Inflammatory macrophage (primary cell): ENCODE results near the gene NUDT13.
"Not testable (repeated sequence)": the region's sequence is repeated elsewhere in the genome, so short reads cannot be mapped to it uniquely, and the experiment has no call there.

Experiments
- DNase-seq, 2 donors: peaks; one replicate each; pipeline ENCODE4 v3.0.0-alpha.2; 2020 to 2022

Gene NUDT13

DNA sequence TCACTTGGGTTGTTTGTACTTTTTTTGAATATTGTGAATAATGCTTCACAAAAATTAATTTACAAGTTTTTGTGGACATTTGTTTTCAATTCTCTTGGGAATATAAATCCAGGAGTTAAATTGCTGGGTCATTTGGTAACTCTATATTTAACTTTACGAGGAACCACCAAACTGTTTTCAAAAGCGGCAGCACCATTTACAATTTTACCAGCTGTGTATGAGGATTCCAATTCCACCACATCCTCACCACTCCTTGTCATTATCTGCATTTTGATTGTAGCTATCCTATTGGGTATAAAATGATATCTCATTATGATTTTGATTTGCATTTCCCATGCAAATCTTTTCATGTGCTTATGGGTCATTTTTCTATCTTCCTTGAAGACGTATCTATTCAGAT is 4.0 kb upstream of the NUDT13 start:
- no peak for DNase-seq

GRCh38 chr10:73109248-73109652 is 1.0 kb upstream of the NUDT13 start:
- not testable (repeated sequence) for DNase-seq

- not testable (repeated sequence) for DNase-seq
These were observed 1.8 kb downstream of the NUDT13 start for GRCh38 chr10:73112032-73112431.

DNA sequence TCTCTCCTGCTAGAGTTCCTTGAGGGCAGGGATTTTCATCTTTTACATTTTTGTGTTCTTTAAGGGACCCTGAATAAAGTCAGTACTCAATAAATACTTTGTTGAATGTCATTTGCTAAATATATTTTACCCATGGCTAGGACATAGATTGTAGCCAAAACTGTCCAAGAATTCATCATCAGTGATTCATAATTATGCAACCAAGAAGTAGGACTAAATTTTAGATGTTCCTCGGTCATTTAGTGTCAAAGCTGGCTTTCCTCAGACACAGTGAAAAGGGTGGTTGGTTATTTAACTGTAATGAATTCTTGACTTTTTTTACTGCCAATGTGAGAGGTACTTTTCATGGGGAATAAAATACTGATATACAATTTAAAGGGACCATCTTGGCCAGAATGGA is 3.3 kb downstream of the NUDT13 start:
- peak in 1 of 2 donors; percentile 6 for DNase-seq

DNA sequence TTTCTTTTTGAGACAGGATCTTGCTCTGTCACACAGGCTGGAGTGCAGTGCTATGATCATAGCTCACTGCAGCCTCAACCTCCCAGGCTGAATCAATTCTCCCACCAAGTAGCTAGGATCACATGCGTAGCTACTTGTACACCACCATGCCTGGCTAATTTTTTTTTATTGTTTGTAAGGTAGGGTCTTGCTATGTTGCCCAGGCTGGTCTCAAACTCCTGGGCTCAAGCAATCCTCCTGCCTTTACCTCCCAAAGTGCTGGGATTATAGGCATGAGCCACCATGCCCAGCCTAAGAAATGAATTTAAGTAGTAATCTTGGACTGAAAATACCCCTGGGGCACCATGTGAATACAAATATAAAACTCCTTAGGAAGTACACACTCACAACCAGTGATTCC is 5.8 kb downstream of the NUDT13 start:
- DNase-seq = no peak

DNA sequence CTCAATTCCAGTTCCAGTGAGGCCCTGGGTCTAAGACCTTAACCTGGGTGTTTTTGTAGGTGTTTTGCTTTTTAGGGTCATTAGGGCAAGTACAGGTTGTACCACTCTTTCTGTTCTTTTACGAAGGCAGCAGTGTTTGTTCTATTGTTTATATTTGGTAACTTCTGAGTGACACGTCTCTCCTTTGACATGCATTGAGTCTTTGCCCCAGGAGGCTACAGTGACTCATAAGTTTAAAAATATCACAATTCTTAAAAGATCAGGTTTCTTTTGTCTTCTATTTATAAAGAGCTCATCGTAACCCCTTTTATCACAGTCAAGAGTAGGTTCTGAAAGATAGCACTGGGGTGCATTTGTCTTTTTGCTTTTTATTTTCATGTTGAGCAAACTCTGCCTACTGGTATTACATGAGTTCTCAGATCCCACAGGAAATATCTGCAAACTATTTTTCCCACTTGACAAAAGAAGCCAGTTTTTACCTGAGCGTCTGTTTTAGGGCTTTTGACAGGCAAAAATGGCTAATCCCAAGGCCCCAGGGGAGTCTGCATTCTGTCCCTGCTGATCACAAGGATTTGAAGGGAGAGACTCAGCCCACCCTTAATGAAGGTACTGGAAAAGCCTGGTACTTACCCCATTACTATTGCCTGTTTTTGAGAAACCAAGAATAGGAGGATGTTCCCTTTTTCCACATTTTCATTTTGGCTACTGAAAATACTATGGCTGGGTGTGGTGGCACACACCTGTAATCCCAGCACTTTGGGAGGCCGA is 7.9 kb downstream of the NUDT13 start:
- no peak for DNase-seq

DNA sequence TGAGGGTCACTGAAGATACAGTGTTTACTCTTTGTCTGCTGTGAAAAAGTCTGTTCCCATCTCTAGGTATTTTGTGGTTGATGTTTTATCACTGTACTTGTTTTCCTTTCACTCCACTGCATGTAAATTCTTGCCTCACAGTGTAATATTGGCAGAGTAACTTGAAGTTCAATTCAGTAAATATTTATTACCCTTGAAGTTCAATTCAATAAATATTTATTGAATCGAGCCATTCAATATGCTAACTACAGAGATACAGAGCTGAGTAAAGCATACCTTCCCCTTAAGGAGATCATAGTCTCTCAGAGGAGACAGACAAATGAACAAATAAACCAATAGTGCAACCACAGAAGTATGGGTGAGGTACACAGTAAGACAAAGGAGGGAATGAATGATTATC is 9.2 kb downstream of the NUDT13 start:
- DNase-seq = no peak

DNA sequence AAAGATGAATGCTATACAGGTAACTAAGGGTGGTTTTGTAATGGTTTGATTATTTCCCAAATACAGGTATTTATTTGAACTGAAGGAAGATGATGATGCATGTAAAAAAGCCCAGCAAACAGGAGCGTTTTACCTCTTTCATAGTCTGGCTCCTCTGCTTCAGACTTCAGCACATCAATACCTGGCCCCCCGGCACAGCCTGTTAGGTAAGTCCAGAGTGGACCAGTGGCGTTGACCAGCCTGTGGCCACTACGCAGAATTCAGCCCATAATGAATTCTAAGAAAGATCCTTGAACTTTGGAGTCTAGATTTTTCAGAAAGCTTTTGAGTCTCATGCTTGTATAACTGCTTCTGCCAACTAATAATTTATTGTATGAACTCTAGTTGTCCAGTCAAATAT is 9.7 kb downstream of the NUDT13 start:
- no peak for DNase-seq

DNA sequence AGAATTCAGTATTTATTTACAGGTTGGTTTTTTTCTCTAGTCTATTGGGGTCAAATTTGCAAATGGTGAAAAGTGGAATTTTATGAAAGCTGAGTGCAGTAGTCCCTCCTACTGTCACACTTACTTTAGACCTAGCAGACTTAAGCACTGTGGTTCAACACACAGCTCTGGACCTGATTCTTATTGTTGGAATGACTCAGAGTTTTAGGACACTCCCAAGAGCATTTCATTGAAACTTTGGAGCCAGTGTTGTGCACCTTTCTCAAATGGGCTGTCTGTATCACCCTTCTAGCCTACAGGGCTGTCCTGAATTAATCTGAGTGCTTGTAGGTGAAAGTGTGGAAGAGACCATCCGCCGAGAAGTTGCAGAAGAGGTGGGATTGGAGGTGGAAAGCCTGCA is 16.1 kb downstream of the NUDT13 start:
- no peak for DNase-seq

GRCh38 chr10:73131301-73131700 is 21.0 kb downstream of the NUDT13 start:
- DNase-seq = no peak

- DNase-seq = no peak
These were observed 21.8 kb downstream of the NUDT13 start for GRCh38 chr10:73131913-73132686.

DNA sequence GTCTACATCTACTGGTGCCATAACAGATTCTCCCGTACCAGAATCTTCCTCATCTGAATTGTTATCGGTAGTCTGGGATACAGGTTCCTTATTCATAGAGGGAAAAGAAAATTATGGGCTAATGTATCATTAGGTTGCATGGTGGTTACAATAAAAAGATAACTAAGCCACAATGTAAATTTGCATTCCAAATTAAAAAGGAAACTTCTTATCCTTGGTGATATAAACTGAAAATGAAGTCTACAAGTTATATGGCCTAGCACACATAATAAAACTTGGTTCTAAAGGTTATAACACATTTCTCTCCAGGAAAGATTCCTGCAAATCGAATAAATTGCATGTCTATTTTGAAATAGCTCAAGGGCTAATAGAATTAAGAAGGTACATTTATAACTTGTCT is 24.5 kb downstream of the NUDT13 start:
- DNase-seq = no peak

DNA sequence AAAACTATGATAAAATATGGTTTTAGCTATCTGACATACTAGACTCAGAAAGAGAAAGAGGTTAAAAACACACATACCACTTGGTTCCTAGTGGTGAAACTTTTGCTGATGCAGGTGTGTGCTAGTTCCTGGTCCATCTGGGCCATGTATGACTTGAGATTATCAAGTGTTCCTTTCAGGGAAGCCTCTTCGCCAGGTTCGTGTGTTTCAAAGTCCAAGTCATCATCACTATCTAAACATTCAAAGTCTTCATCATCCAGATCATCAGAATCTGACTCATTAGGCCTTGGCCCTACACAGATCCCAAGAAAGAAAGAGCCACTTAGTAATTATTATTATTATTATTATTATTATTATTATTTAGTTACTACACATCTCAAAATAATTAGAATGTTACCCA is 26.4 kb downstream of the NUDT13 start:
- no peak for DNase-seq

DNA sequence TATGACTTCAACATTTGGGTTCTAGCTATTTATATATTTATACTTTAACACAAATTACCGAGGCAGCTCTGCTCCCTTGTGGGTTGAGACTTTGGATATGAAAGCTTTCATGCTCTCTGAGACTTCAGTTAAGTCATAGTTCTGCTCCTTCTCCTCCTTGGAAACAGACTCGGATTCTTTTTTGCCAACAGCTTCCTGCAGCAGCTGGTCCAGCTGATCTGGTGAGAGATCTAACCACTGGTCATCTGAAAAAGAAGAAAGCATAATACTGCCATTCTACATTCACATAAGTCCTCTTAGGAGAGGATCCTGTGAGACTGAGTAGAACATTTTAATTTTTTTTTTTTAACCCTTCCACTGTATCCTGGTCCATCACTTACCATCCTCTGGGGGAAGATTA is 29.0 kb downstream of the NUDT13 start:
- no peak for DNase-seq

- no peak for DNase-seq
These were observed 31.3 kb downstream of the NUDT13 start for GRCh38 chr10:73141603-73142002.

DNA sequence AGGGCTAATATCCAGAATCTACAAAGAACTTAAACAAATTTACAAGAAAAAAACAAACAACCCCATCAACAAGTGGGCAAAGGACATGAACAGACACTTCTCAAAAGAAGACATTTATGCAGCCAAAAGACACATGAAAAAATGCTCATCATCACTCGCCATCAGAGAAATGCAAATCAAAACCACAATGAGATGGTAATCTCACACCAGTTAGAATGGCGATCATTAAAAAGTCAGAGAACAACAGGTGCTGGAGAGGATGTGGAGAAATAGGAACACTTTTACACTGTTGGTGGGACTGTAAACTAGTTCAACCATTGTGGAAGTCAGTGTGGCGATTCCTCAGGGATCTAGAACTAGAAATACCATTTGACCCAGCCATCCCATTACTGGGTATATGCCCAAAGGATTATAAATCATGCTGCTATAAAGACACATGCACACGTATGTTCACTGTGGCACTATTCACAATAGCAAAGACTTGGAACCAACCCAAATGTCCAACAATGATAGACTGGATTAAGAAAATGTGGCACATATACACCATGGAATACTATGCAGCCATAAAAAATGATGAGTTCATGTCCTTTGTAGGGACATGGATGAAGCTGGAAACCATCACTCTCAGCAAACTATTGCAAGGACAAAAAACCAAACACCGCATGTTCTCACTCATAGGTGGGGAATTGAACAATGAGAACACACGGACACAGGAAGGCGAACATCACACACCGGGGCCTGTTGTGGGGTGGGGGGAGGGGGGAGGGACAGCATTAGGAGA is 40.6 kb downstream of the NUDT13 start:
- DNase-seq = not testable (repeated sequence)

- no peak for DNase-seq
These were observed 41.8 kb downstream of the NUDT13 start for GRCh38 chr10:73152009-73152408.

- DNase-seq = no peak
These were observed 45.8 kb downstream of the NUDT13 start for GRCh38 chr10:73156054-73156453.

DNA sequence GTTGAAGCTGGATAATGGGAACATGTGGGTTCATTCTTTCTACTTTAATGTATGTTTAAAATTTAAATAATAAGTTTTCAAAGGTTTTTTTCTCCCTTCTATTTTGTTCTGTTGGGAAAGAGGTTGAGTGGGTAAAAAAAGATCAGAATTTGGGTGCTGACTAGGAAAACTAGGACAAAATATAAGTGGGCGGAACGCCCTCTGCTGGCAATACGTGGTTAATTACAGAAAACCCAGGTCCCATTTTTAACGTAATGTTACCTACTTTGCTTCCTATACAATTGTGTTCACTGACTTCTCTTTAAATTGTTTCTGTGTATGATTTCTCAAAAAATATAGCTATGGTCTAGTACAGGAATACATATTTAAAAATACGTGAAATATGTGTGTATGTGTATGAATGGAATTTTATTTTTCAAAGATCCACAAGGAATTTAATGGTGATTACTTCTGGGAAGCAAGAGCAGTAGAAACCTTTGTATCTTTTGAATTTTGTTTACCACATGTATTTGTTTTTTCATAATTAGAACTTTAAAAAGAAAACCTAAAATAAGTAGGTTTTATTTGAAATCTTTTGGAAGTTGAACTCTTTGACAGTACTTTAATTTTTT is 48.9 kb downstream of the NUDT13 start:
- peak; percentile 53 to 68 for DNase-seq

DNA sequence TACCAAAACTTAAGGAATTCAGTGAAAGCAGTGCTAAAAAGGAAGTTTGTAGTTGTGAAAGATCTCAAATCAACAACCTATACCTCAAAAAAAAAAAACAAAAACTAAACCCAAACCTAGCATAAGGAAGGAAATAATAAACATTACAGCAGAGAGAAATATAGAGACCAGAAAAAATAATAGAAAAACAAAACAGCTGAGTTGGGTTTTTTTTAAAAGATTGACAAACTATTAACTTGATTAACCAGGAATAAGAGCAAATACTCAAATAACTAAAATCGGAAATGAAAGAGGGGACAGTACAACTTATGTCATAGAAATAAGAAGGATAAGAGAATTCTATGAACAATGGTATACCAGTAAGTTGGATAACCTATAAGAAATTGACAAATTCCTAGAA is 50.8 kb downstream of the NUDT13 start:
- no peak for DNase-seq

DNA sequence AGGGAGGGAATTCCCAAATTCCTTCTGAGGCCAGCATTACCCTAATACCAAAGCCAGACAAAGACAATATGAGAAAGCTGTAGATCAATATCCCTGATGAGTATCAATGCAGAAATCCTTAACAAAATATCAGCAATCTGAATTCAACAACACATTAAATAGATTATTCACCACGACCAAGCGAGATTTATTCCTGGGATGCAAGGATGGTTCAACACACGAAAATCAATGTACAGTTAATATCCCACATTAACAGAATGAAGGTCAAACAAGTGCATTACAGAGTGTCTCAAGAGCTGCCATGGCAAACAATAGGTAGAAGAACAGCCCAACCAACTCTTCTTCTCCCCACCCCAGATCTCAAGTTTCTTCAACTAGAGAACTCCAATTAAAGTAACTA is 51.4 kb downstream of the NUDT13 start:
- DNase-seq = no peak

GRCh38 chr10:73163096-73163495 is 52.8 kb downstream of the NUDT13 start:
- no peak for DNase-seq

GRCh38 chr10:73166972-73167371 is 56.7 kb downstream of the NUDT13 start:
- no peak for DNase-seq
